Upper lobe of left lung (tissue), 4 donors: ENCODE measurements around the gene NDEL1.

Source experiments
- EP300 ChIP-seq, 4 donors: sonication (generic); formaldehyde crosslinking; IDR thresholded peaks; one replicate each; pipeline ENCODE4 v1.5.1; 2017; ENCODE audit warnings: antibody characterized with exemption in 4 of 4, control low read depth in 2 of 4
- POLR2A ChIP-seq, 4 donors: fragments of 450-650 bp; IDR thresholded peaks; one replicate each; pipeline ENCODE4 v1.5.1; 2016 to 2017; ENCODE audit warnings: antibody characterized with exemption in 4 of 4, mild to moderate bottlenecking in 2 of 4
- POLR2AphosphoS5 ChIP-seq, 2 donors: sonication (generic); formaldehyde crosslinking; IDR thresholded peaks; one replicate each; pipeline ENCODE4 v1.5.1; 2017; ENCODE audit warnings: antibody characterized with exemption in 2 of 2
- TF ChIP-seq, protein P1 (sequence below), 6 experiments: fragments of 450-650 bp in 4 of 6; fragments of 200-600 bp in 2 of 6; sonication (generic) in 2 of 6; IDR thresholded peaks; one replicate each; pipeline ENCODE4 v1.5.1; 2016 to 2019; ENCODE audit warnings: antibody characterized with exemption in 6 of 6

DNA sequence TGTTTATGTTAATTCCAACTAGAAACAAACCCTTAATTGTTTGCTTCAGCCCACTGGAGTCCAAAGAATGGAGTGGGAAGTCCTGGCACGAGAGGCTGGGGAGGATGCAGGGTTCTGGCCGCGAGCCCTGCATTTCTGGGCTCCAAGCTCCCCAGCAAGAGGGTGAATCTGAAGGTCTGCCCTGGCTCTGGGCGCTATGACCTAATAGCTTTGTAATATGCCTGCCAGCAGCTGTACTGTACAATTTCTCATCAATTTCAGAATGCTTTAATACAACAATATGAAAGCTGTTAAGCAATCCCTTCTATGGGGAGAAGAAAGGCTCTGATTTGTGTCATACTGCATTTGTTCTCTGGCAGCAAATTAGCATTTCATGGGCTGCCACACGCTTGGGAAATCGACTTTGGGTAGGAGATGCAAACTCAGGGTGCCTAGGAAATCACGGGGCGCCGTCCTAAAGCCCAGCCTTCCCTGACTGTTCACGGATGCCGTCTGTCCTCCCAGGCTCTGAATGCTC lies 43.8 kb downstream of the NDEL1 start:
- TF ChIP-seq, protein P1, sequence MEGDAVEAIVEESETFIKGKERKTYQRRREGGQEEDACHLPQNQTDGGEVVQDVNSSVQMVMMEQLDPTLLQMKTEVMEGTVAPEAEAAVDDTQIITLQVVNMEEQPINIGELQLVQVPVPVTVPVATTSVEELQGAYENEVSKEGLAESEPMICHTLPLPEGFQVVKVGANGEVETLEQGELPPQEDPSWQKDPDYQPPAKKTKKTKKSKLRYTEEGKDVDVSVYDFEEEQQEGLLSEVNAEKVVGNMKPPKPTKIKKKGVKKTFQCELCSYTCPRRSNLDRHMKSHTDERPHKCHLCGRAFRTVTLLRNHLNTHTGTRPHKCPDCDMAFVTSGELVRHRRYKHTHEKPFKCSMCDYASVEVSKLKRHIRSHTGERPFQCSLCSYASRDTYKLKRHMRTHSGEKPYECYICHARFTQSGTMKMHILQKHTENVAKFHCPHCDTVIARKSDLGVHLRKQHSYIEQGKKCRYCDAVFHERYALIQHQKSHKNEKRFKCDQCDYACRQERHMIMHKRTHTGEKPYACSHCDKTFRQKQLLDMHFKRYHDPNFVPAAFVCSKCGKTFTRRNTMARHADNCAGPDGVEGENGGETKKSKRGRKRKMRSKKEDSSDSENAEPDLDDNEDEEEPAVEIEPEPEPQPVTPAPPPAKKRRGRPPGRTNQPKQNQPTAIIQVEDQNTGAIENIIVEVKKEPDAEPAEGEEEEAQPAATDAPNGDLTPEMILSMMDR (IDR thresholded peaks at IDR 0.05) = no peak
- no peak for TF ChIP-seq EP300 (IDR thresholded peaks at IDR 0.05)
- TF ChIP-seq POLR2A (IDR thresholded peaks at IDR 0.05) = no peak
- no peak for TF ChIP-seq POLR2AphosphoS5 (IDR thresholded peaks at IDR 0.05)
